OCI-LY1 (cell line): ENCODE measurements around the gene GTPBP3.
A peak's percentile ranks its signal among the peaks of the same experiment; 100 is the strongest.

ENCODE experiments used
- H2AFZ ChIP-seq: fragments of 200-600 bp; sonication (generic), shearing (Covaris generic); 2 replicates; pipeline ENCODE4 v1.6.0; 2014; ENCODE audit warnings: antibody characterized with exemption, mild to moderate bottlenecking, low read length
- H3F3A ChIP-seq: fragments of 200-600 bp; sonication (generic), shearing (Covaris generic); 2 replicates; pipeline ENCODE4 v1.6.0; 2014; ENCODE audit warnings: mild to moderate bottlenecking, antibody characterized with exemption, low read length, moderate library complexity; ENCODE audit not compliant: insufficient read depth
- H3K27ac ChIP-seq: fragments of 200-600 bp; sonication (generic); 2 replicates; pipeline ENCODE4 v1.5.1; 2014; ENCODE audit warnings: low read length, mixed run types, mild to moderate bottlenecking, low read depth; ENCODE audit not compliant: poor library complexity, severe bottlenecking
- H3K27me3 ChIP-seq: fragments of 200-600 bp; sonication (generic); 2 replicates; pipeline ENCODE4 v1.6.0; 2014; ENCODE audit warnings: antibody characterized with exemption, mild to moderate bottlenecking, low read length, moderate library complexity; ENCODE audit not compliant: insufficient read depth
- H3K36me3 ChIP-seq: fragments of 200-600 bp; sonication (generic); 2 replicates; pipeline ENCODE4 v1.6.1; 2014; ENCODE audit warnings: mild to moderate bottlenecking, antibody characterized with exemption, low read length, moderate library complexity, mixed read lengths; ENCODE audit not compliant: insufficient read depth
- H3K4me1 ChIP-seq: fragments of 200-600 bp; sonication (generic); 2 replicates; pipeline ENCODE4 v1.5.1; 2014; ENCODE audit warnings: mild to moderate bottlenecking, low read length, moderate library complexity; ENCODE audit not compliant: insufficient read depth, severe bottlenecking
- H3K4me2 ChIP-seq: fragments of 200-600 bp; sonication (generic), shearing (Covaris generic); 2 replicates; pipeline ENCODE4 v1.6.1; 2014; ENCODE audit warnings: low read length
- H3K4me3 ChIP-seq: fragments of 200-600 bp; sonication (generic); 2 replicates; pipeline ENCODE4 v1.5.1; 2014; ENCODE audit warnings: low read length, low read depth, mild to moderate bottlenecking, mixed read lengths; ENCODE audit not compliant: poor library complexity, severe bottlenecking
- H3K79me2 ChIP-seq: fragments of 200-600 bp; shearing (Covaris generic); 2 replicates; pipeline ENCODE4 v1.6.1; 2016; ENCODE audit warnings: mixed run types, low read length, mixed read lengths; ENCODE audit not compliant: insufficient read depth
- H3K9ac ChIP-seq: fragments of 200-600 bp; sonication (generic), shearing (Covaris generic); 2 replicates; pipeline ENCODE4 v1.6.1; 2014; ENCODE audit warnings: mild to moderate bottlenecking, low read length, mixed read lengths
- H3K9me2 ChIP-seq: fragments of 200-600 bp; sonication (generic), shearing (Covaris generic); 2 replicates; pipeline ENCODE4 v1.6.1; 2014; ENCODE audit warnings: low read depth, mild to moderate bottlenecking, low read length, mixed read lengths
- H3K9me3 ChIP-seq: fragments of 200-600 bp; shearing (Covaris generic); 2 replicates; pipeline ENCODE4 v1.6.1; 2014; ENCODE audit warnings: low read length, mixed read lengths
- H4K20me1 ChIP-seq: fragments of 200-600 bp; sonication (generic), shearing (Covaris generic); 2 replicates; pipeline ENCODE4 v1.6.0; 2016; ENCODE audit warnings: mild to moderate bottlenecking, low read length; ENCODE audit not compliant: insufficient read depth
- EZH2 ChIP-seq: fragments of 200-600 bp; sonication (generic), shearing (Covaris generic); IDR thresholded peaks from 2 replicates; pipeline ENCODE4 v1.8.0; 2017; ENCODE audit warnings: borderline replicate concordance, mixed run types, mild to moderate bottlenecking, antibody characterized with exemption, low read length, moderate library complexity, mixed read lengths
- TF ChIP-seq, protein P1 (sequence below): fragments of 200-600 bp; sonication (generic), shearing (Covaris generic); IDR thresholded peaks from 2 replicates; pipeline ENCODE4 v1.5.1; 2017; ENCODE audit warnings: mild to moderate bottlenecking, antibody characterized with exemption, low read length, moderate library complexity, mixed read lengths

GTPBP3 gene

DNA sequence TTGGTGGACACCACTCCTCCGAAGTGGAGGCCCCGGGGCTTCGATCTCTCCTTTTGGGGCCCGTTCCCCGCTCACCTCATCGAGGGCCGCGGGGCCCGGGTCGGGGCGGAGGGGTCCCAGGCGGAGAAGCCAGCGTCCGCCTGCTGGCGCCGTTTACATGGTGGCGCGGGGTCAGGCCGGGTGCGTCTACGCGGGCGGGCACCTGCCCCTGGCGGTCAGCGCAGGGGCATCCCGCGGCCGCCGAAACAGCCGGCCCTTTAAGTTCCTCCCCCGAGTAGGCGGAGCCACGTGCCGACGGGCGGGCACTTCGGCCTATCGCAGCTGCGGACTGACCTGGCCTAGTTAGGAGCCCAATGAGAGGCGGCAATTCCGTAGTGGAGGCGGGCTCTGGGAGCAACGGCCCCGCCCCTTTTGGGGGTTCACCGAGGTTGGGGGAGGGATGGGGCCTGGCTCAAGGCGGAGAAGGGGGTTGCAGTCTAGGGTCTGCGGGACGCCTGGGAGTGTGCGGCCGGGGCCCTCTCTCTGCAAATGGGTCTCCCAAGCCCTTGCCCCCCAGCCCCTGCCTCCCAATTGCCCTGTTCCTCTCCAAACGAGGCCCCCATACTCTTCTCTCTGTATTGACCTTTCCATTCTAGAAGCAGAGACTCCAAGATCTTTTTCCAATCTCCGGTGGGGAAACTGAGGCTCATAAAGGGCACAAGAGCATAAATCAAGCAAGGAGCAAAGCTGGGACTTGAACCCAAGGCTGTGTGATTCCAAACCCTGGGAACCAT, 34.0 kb upstream of the GTPBP3 start, which contains the start of gene ABHD8:
Gene ABHD8 (minus strand): TSS at position 259 of the 773 bp plus-strand sequence. CDS start 1,809 bp downstream, outside the sequence.
- H3K4me2 ChIP-seq = peak within 1 kb of the TSS; percentile 84
- H3K79me2 ChIP-seq = no peaks in the 10 kb centered on the region; the same call in 1 of the 2 replicates
- H2AFZ ChIP-seq = no peak within 1 kb of the TSS
- no peaks in the 10 kb centered on the region for H4K20me1 ChIP-seq
- peak within 1 kb of the TSS; percentile 80 for H3K9ac ChIP-seq
- no peaks in the 10 kb centered on the region for H3K9me3 ChIP-seq
- peaks cover 16% of the 10 kb centered on the region for H3K36me3 ChIP-seq
- no peak for TF ChIP-seq EZH2
- TF ChIP-seq, protein P1, sequence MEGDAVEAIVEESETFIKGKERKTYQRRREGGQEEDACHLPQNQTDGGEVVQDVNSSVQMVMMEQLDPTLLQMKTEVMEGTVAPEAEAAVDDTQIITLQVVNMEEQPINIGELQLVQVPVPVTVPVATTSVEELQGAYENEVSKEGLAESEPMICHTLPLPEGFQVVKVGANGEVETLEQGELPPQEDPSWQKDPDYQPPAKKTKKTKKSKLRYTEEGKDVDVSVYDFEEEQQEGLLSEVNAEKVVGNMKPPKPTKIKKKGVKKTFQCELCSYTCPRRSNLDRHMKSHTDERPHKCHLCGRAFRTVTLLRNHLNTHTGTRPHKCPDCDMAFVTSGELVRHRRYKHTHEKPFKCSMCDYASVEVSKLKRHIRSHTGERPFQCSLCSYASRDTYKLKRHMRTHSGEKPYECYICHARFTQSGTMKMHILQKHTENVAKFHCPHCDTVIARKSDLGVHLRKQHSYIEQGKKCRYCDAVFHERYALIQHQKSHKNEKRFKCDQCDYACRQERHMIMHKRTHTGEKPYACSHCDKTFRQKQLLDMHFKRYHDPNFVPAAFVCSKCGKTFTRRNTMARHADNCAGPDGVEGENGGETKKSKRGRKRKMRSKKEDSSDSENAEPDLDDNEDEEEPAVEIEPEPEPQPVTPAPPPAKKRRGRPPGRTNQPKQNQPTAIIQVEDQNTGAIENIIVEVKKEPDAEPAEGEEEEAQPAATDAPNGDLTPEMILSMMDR = 0 out of 2 replicates have a peak, but pooled peaks have one; percentile 20
- H3K4me3 ChIP-seq = peak within 1 kb of the TSS; percentile 78
- H3K27me3 ChIP-seq = no peaks in the 10 kb centered on the region
- H3K27ac ChIP-seq = peak within 1 kb of the TSS; percentile 75
- peaks cover 39% of the 10 kb centered on the region for H3K4me1 ChIP-seq
- H3K9me2 ChIP-seq = no peaks in the 10 kb centered on the region
- H3F3A ChIP-seq = peaks cover 6% of the 10 kb centered on the region; the same call in 1 of the 2 replicates

DNA sequence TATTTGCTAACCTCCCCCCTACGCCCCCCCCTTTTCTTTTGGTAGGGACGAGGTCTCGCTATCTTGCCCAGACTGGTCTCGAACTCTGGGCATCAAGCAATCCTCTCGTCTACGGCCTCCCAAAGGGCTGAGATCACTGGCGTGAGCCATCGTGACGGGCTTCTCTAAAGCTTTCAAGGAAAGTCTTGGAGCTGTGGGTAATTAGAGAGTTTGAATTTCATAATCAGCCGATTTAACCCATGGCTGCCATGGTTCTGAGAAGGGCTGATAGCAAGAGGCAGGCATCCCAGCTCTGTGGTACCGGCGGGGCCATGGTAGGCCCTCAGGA, 33.4 kb upstream of the GTPBP3 start:
- Histone ChIP-seq H3K4me3 (peak overlapping the region; percentile 78), H2AFZ (no peak overlapping the region), H3F3A (peaks cover 6% of the 10 kb centered on the region; the same call in 1 of the 2 replicates), H3K9me2 (no peaks in the 10 kb centered on the region), H3K36me3 (peaks cover 11% of the 10 kb centered on the region), H3K4me1 (peaks cover 39% of the 10 kb centered on the region), H3K9me3 (no peaks in the 10 kb centered on the region), H3K79me2 (no peaks in the 10 kb centered on the region; the same call in 1 of the 2 replicates), H3K27ac (peak overlapping the region; percentile 18), H3K27me3 (no peaks in the 10 kb centered on the region), H3K4me2 (peak overlapping the region; percentile 84), H4K20me1 (no peaks in the 10 kb centered on the region), H3K9ac (peak overlapping the region; percentile 43; the same call in 1 of the 2 replicates)
- no peak for TF ChIP-seq EZH2
- TF ChIP-seq, protein P1 = no peak

DNA sequence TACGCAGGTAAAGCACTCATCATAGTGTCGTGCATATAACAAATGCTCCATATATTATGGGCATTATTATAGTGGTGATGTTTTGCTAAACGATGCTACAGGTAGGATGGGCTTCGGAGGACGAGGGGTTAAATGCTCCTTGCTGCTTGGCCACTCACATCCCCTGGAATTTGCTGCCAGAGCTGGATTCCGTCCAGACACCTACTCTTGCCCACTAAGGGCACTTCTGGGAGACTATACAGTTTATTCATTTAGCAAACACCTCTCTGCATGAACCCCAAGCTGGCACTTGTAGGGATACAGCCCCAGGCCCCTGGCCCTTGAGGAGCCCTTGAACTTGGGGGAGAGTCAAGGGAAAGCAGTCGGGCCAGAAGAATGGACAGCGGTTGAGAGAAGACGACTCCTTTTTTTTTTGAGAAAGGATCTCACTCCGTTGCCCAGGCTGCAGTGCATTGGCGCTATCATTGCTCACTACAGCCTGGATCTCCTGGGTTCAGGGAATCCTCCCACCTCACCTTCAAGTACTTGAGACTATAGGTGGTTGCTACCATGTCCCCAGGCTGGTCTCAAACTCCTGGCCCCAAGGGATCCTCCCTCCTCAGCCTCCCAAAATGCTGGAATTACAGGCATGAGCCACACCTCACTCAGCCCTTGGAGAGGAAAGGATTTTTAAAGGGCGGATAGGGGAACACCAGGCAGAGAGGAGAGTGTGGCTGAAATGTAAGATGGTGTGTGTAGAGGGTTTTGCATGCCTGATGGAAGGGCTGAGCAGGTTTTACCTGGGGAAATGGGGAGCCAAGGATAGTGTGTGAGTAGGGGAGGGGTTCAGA, 32.8 kb upstream of the GTPBP3 start:
- Histone ChIP-seq H3K9ac (no peak overlapping the region), H4K20me1 (no peaks in the 10 kb centered on the region), H3K27ac (peak overlapping the region; percentile 62), H3K79me2 (no peaks in the 10 kb centered on the region; the same call in 1 of the 2 replicates), H3K36me3 (peaks cover 8% of the 10 kb centered on the region; the same call in 1 of the 2 replicates), H3K4me3 (no peak overlapping the region), H3K9me3 (no peaks in the 10 kb centered on the region), H3K9me2 (no peaks in the 10 kb centered on the region), H3K4me1 (peaks cover 39% of the 10 kb centered on the region), H2AFZ (no peak overlapping the region), H3K27me3 (no peaks in the 10 kb centered on the region), H3F3A (peaks cover 6% of the 10 kb centered on the region; the same call in 1 of the 2 replicates), H3K4me2 (peak overlapping the region; percentile 5; the same call in 1 of the 2 replicates)
- TF ChIP-seq EZH2 = no peak
- TF ChIP-seq, protein P1 = no peak
